ENCODE data around the gene ANO7. TPM values are rescaled to one million over a fixed set of nuclear protein-coding genes. Genes with fewer than 3 reads are reported as not detected.

ANO7 gene
- total and polyA plus RNA-seq, 2 of the 13 experiments (the other 11 are each of a cell fraction or from before 2014, with no cell fraction given), result 4.1 to 4.9 TPM

GRCh38 chr2:241218131-241219029 lies 29.9 kb downstream of the ANO7 start (continued):
- peak; percentile 95 for TF ChIP-seq MAX (IDR thresholded peaks at IDR 0.05)
- no peak for TF ChIP-seq GFI1 (CRISPR knock-in tag; IDR thresholded peaks at IDR 0.05; ENCODE audit: borderline replicate concordance)
- TF ChIP-seq POLR2AphosphoS5 (IDR thresholded peaks at IDR 0.05; ENCODE audit: low read depth, low read length), result peak; percentile 39; the same call in 1 of the 2 replicates
- TF ChIP-seq, protein P1, sequence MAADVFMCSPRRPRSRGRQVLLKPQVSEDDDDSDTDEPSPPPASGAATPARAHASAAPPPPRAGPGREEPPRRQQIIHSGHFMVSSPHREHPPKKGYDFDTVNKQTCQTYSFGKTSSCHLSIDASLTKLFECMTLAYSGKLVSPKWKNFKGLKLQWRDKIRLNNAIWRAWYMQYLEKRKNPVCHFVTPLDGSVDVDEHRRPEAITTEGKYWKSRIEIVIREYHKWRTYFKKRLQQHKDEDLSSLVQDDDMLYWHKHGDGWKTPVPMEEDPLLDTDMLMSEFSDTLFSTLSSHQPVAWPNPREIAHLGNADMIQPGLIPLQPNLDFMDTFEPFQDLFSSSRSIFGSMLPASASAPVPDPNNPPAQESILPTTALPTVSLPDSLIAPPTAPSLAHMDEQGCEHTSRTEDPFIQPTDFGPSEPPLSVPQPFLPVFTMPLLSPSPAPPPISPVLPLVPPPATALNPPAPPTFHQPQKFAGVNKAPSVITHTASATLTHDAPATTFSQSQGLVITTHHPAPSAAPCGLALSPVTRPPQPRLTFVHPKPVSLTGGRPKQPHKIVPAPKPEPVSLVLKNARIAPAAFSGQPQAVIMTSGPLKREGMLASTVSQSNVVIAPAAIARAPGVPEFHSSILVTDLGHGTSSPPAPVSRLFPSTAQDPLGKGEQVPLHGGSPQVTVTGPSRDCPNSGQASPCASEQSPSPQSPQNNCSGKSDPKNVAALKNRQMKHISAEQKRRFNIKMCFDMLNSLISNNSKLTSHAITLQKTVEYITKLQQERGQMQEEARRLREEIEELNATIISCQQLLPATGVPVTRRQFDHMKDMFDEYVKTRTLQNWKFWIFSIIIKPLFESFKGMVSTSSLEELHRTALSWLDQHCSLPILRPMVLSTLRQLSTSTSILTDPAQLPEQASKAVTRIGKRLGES (CRISPR knock-in tag; IDR thresholded peaks at IDR 0.05; ENCODE audit: borderline replicate concordance), result no peak
- TF ChIP-seq PATZ1 (CRISPR knock-in tag; IDR thresholded peaks at IDR 0.05), result peak; percentile 87
- TF ChIP-seq CEBPG (CRISPR knock-in tag; IDR thresholded peaks at IDR 0.05), result no peak
- no peak for TF ChIP-seq ZFP36 (IDR thresholded peaks at IDR 0.05; ENCODE audit: borderline replicate concordance, low read depth, low read length, partially characterized antibody)
- no peak for TF ChIP-seq ZNF383 (CRISPR knock-in tag; IDR thresholded peaks at IDR 0.05; ENCODE audit: borderline replicate concordance)
- TF ChIP-seq, protein P2, sequence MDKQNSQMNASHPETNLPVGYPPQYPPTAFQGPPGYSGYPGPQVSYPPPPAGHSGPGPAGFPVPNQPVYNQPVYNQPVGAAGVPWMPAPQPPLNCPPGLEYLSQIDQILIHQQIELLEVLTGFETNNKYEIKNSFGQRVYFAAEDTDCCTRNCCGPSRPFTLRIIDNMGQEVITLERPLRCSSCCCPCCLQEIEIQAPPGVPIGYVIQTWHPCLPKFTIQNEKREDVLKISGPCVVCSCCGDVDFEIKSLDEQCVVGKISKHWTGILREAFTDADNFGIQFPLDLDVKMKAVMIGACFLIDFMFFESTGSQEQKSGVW (CRISPR knock-in tag; IDR thresholded peaks at IDR 0.05; ENCODE audit: borderline replicate concordance), result no peak
- no peak; the same call in 1 of the 2 replicates for TF ChIP-seq RNF2 (conservative IDR thresholded peaks at IDR 0.05; ENCODE audit: low read depth)
- TF ChIP-seq ZSCAN21 (CRISPR knock-in tag; IDR thresholded peaks at IDR 0.05; ENCODE audit: borderline replicate concordance), result peak; percentile 79
- TF ChIP-seq ZNF10 (CRISPR knock-in tag; IDR thresholded peaks at IDR 0.05; ENCODE audit: borderline replicate concordance, low read depth), result no peak
- TF ChIP-seq ZNF558 (CRISPR knock-in tag; IDR thresholded peaks at IDR 0.05; ENCODE audit: borderline replicate concordance), result no peak
- TF ChIP-seq, protein P3, sequence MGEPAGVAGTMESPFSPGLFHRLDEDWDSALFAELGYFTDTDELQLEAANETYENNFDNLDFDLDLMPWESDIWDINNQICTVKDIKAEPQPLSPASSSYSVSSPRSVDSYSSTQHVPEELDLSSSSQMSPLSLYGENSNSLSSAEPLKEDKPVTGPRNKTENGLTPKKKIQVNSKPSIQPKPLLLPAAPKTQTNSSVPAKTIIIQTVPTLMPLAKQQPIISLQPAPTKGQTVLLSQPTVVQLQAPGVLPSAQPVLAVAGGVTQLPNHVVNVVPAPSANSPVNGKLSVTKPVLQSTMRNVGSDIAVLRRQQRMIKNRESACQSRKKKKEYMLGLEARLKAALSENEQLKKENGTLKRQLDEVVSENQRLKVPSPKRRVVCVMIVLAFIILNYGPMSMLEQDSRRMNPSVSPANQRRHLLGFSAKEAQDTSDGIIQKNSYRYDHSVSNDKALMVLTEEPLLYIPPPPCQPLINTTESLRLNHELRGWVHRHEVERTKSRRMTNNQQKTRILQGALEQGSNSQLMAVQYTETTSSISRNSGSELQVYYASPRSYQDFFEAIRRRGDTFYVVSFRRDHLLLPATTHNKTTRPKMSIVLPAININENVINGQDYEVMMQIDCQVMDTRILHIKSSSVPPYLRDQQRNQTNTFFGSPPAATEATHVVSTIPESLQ (CRISPR knock-in tag; conservative IDR thresholded peaks at IDR 0.05), result no peak
- TF ChIP-seq FOXJ3 (CRISPR knock-in tag; IDR thresholded peaks at IDR 0.05; ENCODE audit: borderline replicate concordance), result no peak
- TF ChIP-seq SKI (IDR thresholded peaks at IDR 0.05; ENCODE audit: partially characterized antibody), result no peak
- no peak for TF ChIP-seq TAF15 (IDR thresholded peaks at IDR 0.05; ENCODE audit: low read depth, low read length, poor library complexity, severe bottlenecking)
- peak; percentile 91; the same call in 1 of the 2 replicates for TF ChIP-seq ZNF720 (CRISPR knock-in tag; IDR thresholded peaks at IDR 0.05)
- no peak for TF ChIP-seq CC2D1A (CRISPR knock-in tag; IDR thresholded peaks at IDR 0.05)
- TF ChIP-seq PAWR (CRISPR knock-in tag; IDR thresholded peaks at IDR 0.05; ENCODE audit: borderline replicate concordance), result no peak
